Keratinocyte (primary cell): ENCODE measurements around the gene DENND1A. TPM values are rescaled to one million over a fixed set of nuclear protein-coding genes. Genes with fewer than 3 reads are reported as not detected.

ENCODE experiments used
- DNase-seq: peaks from one replicate; pipeline ENCODE4 v3.0.0-alpha.2; 2011; ENCODE audit warnings: low read depth, missing footprints, low spot score
- FAIRE-seq: peaks from 2 replicates; lab custom pipeline; 2011; peaks lifted over from hg19 to GRCh38; lab: Jason Lieb, UNC
- H2AFZ ChIP-seq: 2 replicates; pipeline ENCODE4 v1.6.0; 2012; ENCODE audit warnings: low read length, control low read depth, inconsistent platforms; ENCODE audit not compliant: control insufficient read depth
- H3K27ac ChIP-seq: 2 replicates; pipeline ENCODE4 v1.5.1; 2011; ENCODE audit warnings: low read length; ENCODE audit not compliant: control insufficient read depth, insufficient read depth
- H3K27me3 ChIP-seq: 3 replicates; pipeline ENCODE4 v1.6.0; 2011; ENCODE audit warnings: low read length; ENCODE audit not compliant: control insufficient read depth, insufficient read depth; ENCODE audit errors: extremely low read depth
- H3K36me3 ChIP-seq, 2 experiments: 2 replicates in 1 of 2; 3 replicates in 1 of 2; pipeline ENCODE4 v1.5.1; 2011; ENCODE audit warnings: low read length in 2 of 2, mild to moderate bottlenecking in 1 of 2; ENCODE audit not compliant: control insufficient read depth in 2 of 2, insufficient read depth in 2 of 2; ENCODE audit errors: extremely low read depth in 1 of 2
- H3K4me1 ChIP-seq: 3 replicates; pipeline ENCODE4 v1.5.1; 2011; ENCODE audit warnings: low read length; ENCODE audit not compliant: control insufficient read depth, insufficient read depth; ENCODE audit errors: extremely low read depth
- H3K4me2 ChIP-seq: 3 replicates; pipeline ENCODE4 v1.6.0; 2011; ENCODE audit warnings: low read depth, low read length; ENCODE audit not compliant: control insufficient read depth, insufficient read depth; ENCODE audit errors: extremely low read depth
- H3K4me3 ChIP-seq, 3 experiments: fragments of 200-600 bp in 1 of 3; sonication (generic) in 1 of 3; 2 replicates in 2 of 3; 3 replicates in 1 of 3; pipeline ENCODE4 v1.5.1; 2011 to 2016; ENCODE audit warnings: low read length in 3 of 3, mild to moderate bottlenecking in 3 of 3, control low read depth in 2 of 3, inconsistent platforms in 1 of 3, low read depth in 1 of 3, mixed read lengths in 1 of 3, mixed run types in 1 of 3, moderate library complexity in 1 of 3; ENCODE audit not compliant: control insufficient read depth in 2 of 3, insufficient read depth in 2 of 3; ENCODE audit errors: extremely low read depth in 1 of 3
- H3K79me2 ChIP-seq: 2 replicates; pipeline ENCODE4 v1.6.0; 2012; ENCODE audit warnings: low read length; ENCODE audit not compliant: control insufficient read depth, insufficient read depth
- H3K9ac ChIP-seq: 3 replicates; pipeline ENCODE4 v1.6.0; 2011; ENCODE audit warnings: low read length; ENCODE audit not compliant: control insufficient read depth, insufficient read depth; ENCODE audit errors: extremely low read depth
- H3K9me1 ChIP-seq: 3 replicates; pipeline ENCODE4 v1.6.0; 2011; ENCODE audit warnings: low read length; ENCODE audit not compliant: control insufficient read depth, insufficient read depth; ENCODE audit errors: extremely low read depth
- H3K9me3 ChIP-seq: 2 replicates; pipeline ENCODE4 v1.5.1; 2012; ENCODE audit warnings: low read depth, low read length; ENCODE audit not compliant: control insufficient read depth
- H4K20me1 ChIP-seq: 3 replicates; pipeline ENCODE4 v1.6.0; 2011; ENCODE audit warnings: low read length; ENCODE audit not compliant: control insufficient read depth, insufficient read depth; ENCODE audit errors: extremely low read depth
- CTCF ChIP-seq, 3 experiments: IDR thresholded peaks in 1 of 3; conservative IDR thresholded peaks in 1 of 3; optimal IDR thresholded peaks in 1 of 3; 2 replicates in 2 of 3; 3 replicates in 1 of 3; pipeline versions ENCODE3 to v1.5.1; 2011; ENCODE audit warnings: low read length in 3 of 3, mild to moderate bottlenecking in 3 of 3, moderate library complexity in 2 of 3, control low read depth in 1 of 3, inconsistent platforms in 1 of 3; ENCODE audit not compliant: insufficient read depth in 2 of 3; ENCODE audit errors: extremely low read depth in 1 of 3
- EZH2 ChIP-seq: IDR thresholded peaks from one replicate; pipeline ENCODE4 v1.6.1; 2012; ENCODE audit warnings: inconsistent platforms, mild to moderate bottlenecking, low read length, moderate library complexity
- dilution Hi-C: fragments of 300-500 bp; cut with MboI; formaldehyde crosslinking; loops from one replicate; pipeline ENCODE4 v1.7.0; 2020; ENCODE audit warnings: low sequenced_read_pairs; ENCODE audit not compliant: extremely low pct_ligation_motif_present
- polyA plus RNA-seq, 5 experiments: library from polyadenylated mRNA; depleted of rRNA in 3 of 5; stranded (reverse) in 3 of 5; stranded (forward) in 1 of 5; unstranded in 1 of 5; fragments of >200 nt; gene quantifications; 1 replicate in 1 of 5; 2 replicates in 3 of 5; 3 replicates in 1 of 5; pipeline versions ENCODE4 v1.2.1 to v1.2.3, GENCODE V29; 2011 to 2012; ENCODE audit warnings: missing spikeins in 2 of 5, low read depth in 1 of 5, low replicate concordance in 1 of 5

The DENND1A gene
- polyA plus RNA-seq, 1 donor (not counting 4 experiments of a cell fraction or from before 2014, with no cell fraction given), result 13.0 TPM

- Histone ChIP-seq H3K36me3 (no peaks in the 10 kb centered on the region), H3K79me2 (no peaks in the 10 kb centered on the region), H3K4me1 (no peaks in the 10 kb centered on the region), H2AFZ (no peak overlapping the region), H3K27me3 (no peaks in the 10 kb centered on the region), H3K27ac (no peak overlapping the region), H3K9ac (no peak overlapping the region), H3K4me2 (no peak overlapping the region), H3K9me1 (no peaks in the 10 kb centered on the region), H3K9me3 (no peaks in the 10 kb centered on the region), H4K20me1 (no peaks in the 10 kb centered on the region), H3K4me3 (no peak overlapping the region)
- dilution Hi-C loops, result no loop called here
- TF ChIP-seq EZH2 (no peak), CTCF (optimal IDR thresholded peaks at IDR 0.05 in 1 of 3, IDR thresholded peaks at IDR 0.05 in 1 of 3, conservative IDR thresholded peaks at IDR 0.05 in 1 of 3; ENCODE audit: extremely low read depth in 1 of 3, insufficient read depth in 2 of 3, low read length in 3 of 3) (no peak)
- FAIRE-seq (no peak), DNase-seq (no peak)
These were observed 459.7 kb downstream of the DENND1A start for GRCh38 chr9:123470121-123470782.

GRCh38 chr9:123469282-123469681 lies 460.6 kb downstream of the DENND1A start:
- dilution Hi-C loops, result no loop called here
- no peak for FAIRE-seq
- H3K9me3 ChIP-seq, result no peaks in the 10 kb centered on the region

More at GRCh38 chr9:123469282-123469681, 460.6 kb downstream of the DENND1A start:
- Histone ChIP-seq H3K27ac (no peak overlapping the region), H4K20me1 (no peaks in the 10 kb centered on the region), H3K36me3 (no peaks in the 10 kb centered on the region), H3K4me3 (no peak overlapping the region), H3K9me1 (no peaks in the 10 kb centered on the region), H3K79me2 (no peaks in the 10 kb centered on the region), H3K4me1 (no peaks in the 10 kb centered on the region), H3K4me2 (no peak overlapping the region), H3K9ac (no peak overlapping the region), H3K27me3 (no peaks in the 10 kb centered on the region), H2AFZ (no peak overlapping the region)
- TF ChIP-seq CTCF (optimal IDR thresholded peaks at IDR 0.05 in 1 of 3, IDR thresholded peaks at IDR 0.05 in 1 of 3, conservative IDR thresholded peaks at IDR 0.05 in 1 of 3; ENCODE audit: extremely low read depth in 1 of 3, insufficient read depth in 2 of 3, low read length in 3 of 3), result no peak
- no peak for TF ChIP-seq EZH2
- DNase-seq, result no peak
